Osteoblast (primary cell): ENCODE results near the gene ZDHHC9. TPM values are rescaled to one million over a fixed set of nuclear protein-coding genes. Genes with fewer than 3 reads are reported as not detected.
A peak's percentile ranks its signal among the peaks of the same experiment; 100 is the strongest.

Experiments used
- DNase-seq: peaks from one replicate; pipeline ENCODE4 v3.0.0; 2011; ENCODE audit warnings: low spot score, mixed read lengths; ENCODE audit not compliant: insufficient read length; ENCODE audit errors: missing footprints
- H2AFZ ChIP-seq: 2 replicates; pipeline ENCODE4 v1.6.0; 2011; ENCODE audit warnings: mild to moderate bottlenecking, low read length
- H3K27ac ChIP-seq: 2 replicates; pipeline ENCODE4 v1.5.1; 2011; ENCODE audit warnings: mild to moderate bottlenecking, low read depth, low read length, moderate library complexity
- H3K27me3 ChIP-seq: 2 replicates; pipeline ENCODE4 v1.6.0; 2012; ENCODE audit warnings: mild to moderate bottlenecking, control low read depth, inconsistent platforms, low read length, moderate library complexity; ENCODE audit not compliant: insufficient read depth
- H3K36me3 ChIP-seq: 2 replicates; pipeline ENCODE4 v1.5.1; 2011; ENCODE audit warnings: mild to moderate bottlenecking, low read length, control low read depth, moderate library complexity; ENCODE audit not compliant: insufficient read depth
- H3K4me1 ChIP-seq: 2 replicates; pipeline ENCODE4 v1.5.1; 2011; ENCODE audit warnings: mild to moderate bottlenecking, low read length, control low read depth, moderate library complexity; ENCODE audit not compliant: insufficient read depth
- H3K4me2 ChIP-seq: 2 replicates; pipeline ENCODE4 v1.6.0; 2011; ENCODE audit warnings: mild to moderate bottlenecking, low read length; ENCODE audit not compliant: insufficient read depth
- H3K4me3 ChIP-seq: fragments of 200-600 bp; sonication (generic); 3 replicates; pipeline ENCODE4 v1.5.1; 2012; ENCODE audit warnings: mild to moderate bottlenecking, low read length, inconsistent platforms; ENCODE audit not compliant: insufficient read depth
- H3K79me2 ChIP-seq: 2 replicates; pipeline ENCODE4 v1.6.0; 2012; ENCODE audit warnings: mild to moderate bottlenecking, low read length, control low read depth, inconsistent platforms; ENCODE audit not compliant: insufficient read depth
- H3K9me3 ChIP-seq: 2 replicates; pipeline ENCODE4 v1.5.1; 2011; ENCODE audit warnings: low read depth, low read length, control low read depth
- H4K20me1 ChIP-seq: 2 replicates; pipeline ENCODE4 v1.6.0; 2012; ENCODE audit warnings: mild to moderate bottlenecking, low read length, control low read depth; ENCODE audit not compliant: insufficient read depth
- CTCF ChIP-seq: IDR thresholded peaks from 2 replicates; pipeline ENCODE4 v1.5.1; 2011; ENCODE audit warnings: mild to moderate bottlenecking, low read depth, low read length, moderate library complexity; ENCODE audit errors: extremely low read depth
- small RNA-seq: library from RNA; depleted of rRNA; stranded (forward); fragments of <200 nt; gene quantifications from one replicate; pipeline ENCODE3, GENCODE V24; 2012
- total RNA-seq: library from RNA; depleted of rRNA; stranded (reverse); fragments of >200 nt; gene quantifications from 2 replicates; pipeline ENCODE4 v1.2.3, GENCODE V29; 2012

The ZDHHC9 gene
- total RNA-seq, 1 donor: 28.2 TPM

- H3K79me2 ChIP-seq: no peaks in the 10 kb centered on the region
- no peak overlapping the region for H2AFZ ChIP-seq
- no peak overlapping the region for H3K4me3 ChIP-seq
- TF ChIP-seq CTCF: no peak
- H3K9me3 ChIP-seq: no peaks in the 10 kb centered on the region
- H4K20me1 ChIP-seq: no peaks in the 10 kb centered on the region
- no peaks in the 10 kb centered on the region for H3K36me3 ChIP-seq
- no peaks in the 10 kb centered on the region for H3K27me3 ChIP-seq
- peaks cover 20% of the 10 kb centered on the region for H3K4me1 ChIP-seq
- H3K4me2 ChIP-seq: no peak overlapping the region
- DNase-seq: no peak
- H3K27ac ChIP-seq: no peak overlapping the region
Measured at GRCh38 chrX:129755779-129756650, 87.7 kb downstream of the ZDHHC9 start.

- H4K20me1 ChIP-seq: no peaks in the 10 kb centered on the region
- H3K27ac ChIP-seq: no peak overlapping the region
- TF ChIP-seq CTCF: peak; percentile 25
- no peak for DNase-seq
- H3K27me3 ChIP-seq: no peaks in the 10 kb centered on the region
- no peak overlapping the region for H3K4me2 ChIP-seq
- H3K36me3 ChIP-seq: no peaks in the 10 kb centered on the region
- no peak overlapping the region for H3K4me3 ChIP-seq
- H3K4me1 ChIP-seq: peaks cover 14% of the 10 kb centered on the region
- no peaks in the 10 kb centered on the region for H3K79me2 ChIP-seq
- no peaks in the 10 kb centered on the region for H3K9me3 ChIP-seq
- H2AFZ ChIP-seq: no peak overlapping the region
Measured at GRCh38 chrX:129754056-129755024, 89.3 kb downstream of the ZDHHC9 start.

Small RNA genes lying within 50 kb of the gene (small RNA-seq; reads per million reads assigned to genes)
- gene RF00017: not detected

Other genes with a start within 250 kb of the ZDHHC9 start
- 0.29 and 0.72 TPM in 2 replicates for gene APLN, start 188.9 kb downstream of the ZDHHC9 start, total RNA-seq
- not detected in 2 replicates for gene XPNPEP2, start 104.9 kb downstream of the ZDHHC9 start, total RNA-seq
- not detected in 2 replicates for gene SASH3, start 63.9 kb downstream of the ZDHHC9 start, total RNA-seq
- 19.9 and 20.9 TPM in 2 replicates for gene UTP14A, start 62.3 kb upstream of the ZDHHC9 start, total RNA-seq
- 1.4 and 1.8 TPM in 2 replicates for gene BCORL1, start 138.7 kb upstream of the ZDHHC9 start, total RNA-seq